H9 (cell line): ENCODE data around the gene LAMP5. TPM values are rescaled to one million over a fixed set of nuclear protein-coding genes. Genes with fewer than 3 reads are reported as not detected.

ENCODE experiments used
- DNase-seq: peaks from one replicate; pipeline ENCODE4 v3.0.0-alpha.2; 2017
- H2AFZ ChIP-seq: one replicate; pipeline ENCODE4 v1.6.1; 2013; ENCODE audit warnings: mild to moderate bottlenecking, low read length, control low read depth, moderate library complexity
- H2AK5ac ChIP-seq: 2 replicates; pipeline ENCODE4 v1.6.1; 2013; ENCODE audit warnings: low read length, control low read depth, mixed read lengths; ENCODE audit not compliant: insufficient read length
- H2BK120ac ChIP-seq: one replicate; pipeline ENCODE4 v1.6.1; 2013; ENCODE audit warnings: low read depth, mild to moderate bottlenecking, low read length, control low read depth, inconsistent platforms; ENCODE audit not compliant: poor library complexity, severe bottlenecking
- H2BK12ac ChIP-seq: 2 replicates; pipeline ENCODE4 v1.6.1; 2013; ENCODE audit warnings: low read length, control low read depth, mixed read lengths, low read depth; ENCODE audit not compliant: insufficient read length
- H2BK15ac ChIP-seq: 2 replicates; pipeline ENCODE4 v1.6.1; 2013; ENCODE audit warnings: low read depth, low read length, control low read depth
- H2BK20ac ChIP-seq: one replicate; pipeline ENCODE4 v1.6.1; 2013; ENCODE audit warnings: low read depth, mild to moderate bottlenecking, low read length, control low read depth, inconsistent platforms; ENCODE audit not compliant: poor library complexity, severe bottlenecking
- H2BK5ac ChIP-seq: 2 replicates; pipeline ENCODE4 v1.6.1; 2013; ENCODE audit warnings: low read length, control low read depth, mixed read lengths; ENCODE audit not compliant: insufficient read length
- H3K14ac ChIP-seq: 2 replicates; pipeline ENCODE4 v1.6.1; 2013; ENCODE audit warnings: low read length, control low read depth; ENCODE audit not compliant: insufficient read depth
- H3K18ac ChIP-seq: 2 replicates; pipeline ENCODE4 v1.6.1; 2013; ENCODE audit warnings: low read depth, mild to moderate bottlenecking, mixed read lengths, low read length, control low read depth; ENCODE audit not compliant: insufficient read length
- H3K23ac ChIP-seq: 2 replicates; pipeline ENCODE4 v1.6.1; 2013; ENCODE audit warnings: low read length, control low read depth, mixed read lengths, low read depth; ENCODE audit not compliant: insufficient read length
- H3K23me2 ChIP-seq: 2 replicates; pipeline ENCODE4 v1.6.1; 2013; ENCODE audit warnings: low read depth, mild to moderate bottlenecking, mixed read lengths, low read length, control low read depth; ENCODE audit not compliant: insufficient read length, poor library complexity, severe bottlenecking
- H3K27ac ChIP-seq: 2 replicates; pipeline ENCODE4 v1.5.1; 2013; ENCODE audit warnings: low read length, control low read depth, mixed read lengths, low read depth; ENCODE audit not compliant: insufficient read length
- H3K27me3 ChIP-seq: 2 replicates; pipeline ENCODE4 v1.6.1; 2013; ENCODE audit warnings: low read length, control low read depth, inconsistent platforms; ENCODE audit not compliant: insufficient read depth
- H3K4ac ChIP-seq: 2 replicates; pipeline ENCODE4 v1.6.1; 2013; ENCODE audit warnings: low read depth, mild to moderate bottlenecking, control low read depth, inconsistent platforms, low read length, moderate library complexity
- H3K4me1 ChIP-seq: 2 replicates; pipeline ENCODE4 v1.6.1; 2013; ENCODE audit warnings: low read length, control low read depth, inconsistent platforms; ENCODE audit not compliant: insufficient read depth
- H3K4me2 ChIP-seq: 2 replicates; pipeline ENCODE4 v1.6.1; 2013; ENCODE audit warnings: low read length, control low read depth, mixed read lengths; ENCODE audit not compliant: insufficient read length, insufficient read depth
- H3K56ac ChIP-seq: 2 replicates; pipeline ENCODE4 v1.6.1; 2013; ENCODE audit warnings: low read depth, mild to moderate bottlenecking, mixed read lengths, low read length, control low read depth; ENCODE audit not compliant: insufficient read length
- H3K79me1 ChIP-seq: 2 replicates; pipeline ENCODE4 v1.6.1; 2013; ENCODE audit warnings: low read depth, mild to moderate bottlenecking, moderate library complexity, low read length, control low read depth, inconsistent platforms; ENCODE audit not compliant: insufficient read depth, poor library complexity, severe bottlenecking
- H3K79me2 ChIP-seq: 2 replicates; pipeline ENCODE4 v1.6.1; 2013; ENCODE audit warnings: low read length, control low read depth, inconsistent platforms; ENCODE audit not compliant: insufficient read depth
- H3K9ac ChIP-seq: 2 replicates; pipeline ENCODE4 v1.6.1; 2013; ENCODE audit warnings: low read length, control low read depth, mixed read lengths; ENCODE audit not compliant: insufficient read length; ENCODE audit errors: extremely low read depth
- H3K9me3 ChIP-seq: one replicate; pipeline ENCODE4 v1.6.1; 2013; ENCODE audit warnings: low read depth, low read length, inconsistent platforms; ENCODE audit not compliant: control insufficient read depth
- H3T11ph ChIP-seq: one replicate; pipeline ENCODE4 v1.6.1; 2013; ENCODE audit warnings: mild to moderate bottlenecking, low read length, control low read depth, inconsistent platforms
- H4K20me1 ChIP-seq: one replicate; pipeline ENCODE4 v1.6.1; 2013; ENCODE audit not compliant: control insufficient read depth, insufficient read length, insufficient read depth
- H4K5ac ChIP-seq: 2 replicates; pipeline ENCODE4 v1.6.1; 2013; ENCODE audit warnings: low read depth, mild to moderate bottlenecking, mixed read lengths, low read length, control low read depth; ENCODE audit not compliant: insufficient read length
- H4K8ac ChIP-seq: replicated peaks from 2 replicates; pipeline ENCODE4 v1.6.1; 2013; ENCODE audit warnings: low read length, control low read depth, mixed read lengths, low read depth; ENCODE audit not compliant: insufficient read length
- H4K91ac ChIP-seq: 2 replicates; pipeline ENCODE4 v1.6.1; 2013; ENCODE audit warnings: low read depth, mild to moderate bottlenecking, moderate library complexity, mixed read lengths, low read length, control low read depth; ENCODE audit not compliant: insufficient read length
- H3K27ac Mint-ChIP-seq, 3 experiments: 2 replicates in 2 of 3; 3 replicates in 1 of 3; pipeline ENCODE4 v1.8.0; 2020 to 2021; ENCODE audit warnings: mixed read lengths in 3 of 3, mild to moderate bottlenecking in 1 of 3, moderate library complexity in 1 of 3
- H3K27me3 Mint-ChIP-seq: 2 replicates; pipeline ENCODE4 v1.8.0; 2021; ENCODE audit warnings: low read depth, mild to moderate bottlenecking, moderate library complexity, mixed read lengths
- H3K36me3 Mint-ChIP-seq, 3 experiments: 2 replicates in 2 of 3; 3 replicates in 1 of 3; pipeline ENCODE4 v1.8.0; 2020 to 2021; ENCODE audit warnings: low read depth in 3 of 3, mixed read lengths in 3 of 3; ENCODE audit not compliant: insufficient read depth in 1 of 3
- H3K4me1 Mint-ChIP-seq, 2 experiments: 2 replicates each; pipeline ENCODE4 v1.8.0; 2020; ENCODE audit warnings: mixed read lengths in 2 of 2
- H3K4me3 Mint-ChIP-seq, 2 experiments: 2 replicates in 1 of 2; 3 replicates in 1 of 2; pipeline ENCODE4 v1.8.0; 2020 to 2021; ENCODE audit warnings: mild to moderate bottlenecking in 2 of 2, mixed read lengths in 2 of 2, moderate library complexity in 1 of 2
- H3K9me3 Mint-ChIP-seq, 2 experiments: 2 replicates in 1 of 2; 3 replicates in 1 of 2; pipeline ENCODE4 v1.8.0; 2020; ENCODE audit warnings: mild to moderate bottlenecking in 2 of 2, mixed read lengths in 2 of 2, moderate library complexity in 1 of 2
- WGBS: extraction: QIAGEN DNeasy Blood & Tissue Kit; methylation state at CpG from one replicate; pipeline ENCODE4 v1.1.7; 2013; ENCODE audit warnings: missing lambda C conversion rate, low lambda C conversion rate, mixed read lengths; ENCODE audit not compliant: insufficient read length; ENCODE audit errors: extremely low coverage; 5-methylcytosine and 5-hydroxymethylcytosine counted together
- total RNA-seq: library from RNA; stranded (reverse); gene quantifications from 2 replicates; pipeline ENCODE4 v1.2.1, GENCODE V29; 2021
- TF ChIP-seq, protein P1 (sequence below): fragments of 200-600 bp; sonication (generic); conservative IDR thresholded peaks from 3 replicates; pipeline ENCODE4 v1.8.0; 2021; ENCODE audit warnings: antibody characterized with exemption, mild to moderate bottlenecking

Gene LAMP5
- total RNA-seq, 1 experiment from 2014 or later: 0.35 TPM

DNA sequence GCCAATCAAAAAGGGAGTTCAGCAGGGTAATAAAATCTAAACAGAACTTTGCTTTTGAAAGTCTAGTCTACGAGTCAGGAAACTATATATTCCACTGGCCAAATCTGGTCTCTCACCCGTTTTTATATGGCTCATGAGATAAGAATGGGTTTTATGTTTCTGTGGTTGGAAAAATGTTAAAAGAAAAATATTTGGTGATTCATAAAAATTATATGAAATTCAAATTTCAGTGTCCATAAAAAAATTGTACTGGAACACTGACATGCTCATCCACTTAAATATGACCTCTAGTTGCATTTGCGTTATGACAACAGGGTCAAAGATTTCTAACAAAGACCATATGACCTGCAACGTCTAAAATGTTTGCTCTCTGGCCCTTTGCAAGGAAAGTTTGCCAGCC is 22.3 kb upstream of the LAMP5 start:
- Mint-ChIP-seq H3K4me3 (no peak overlapping the region), H3K36me3 (no peaks in the 10 kb centered on the region), H3K27ac (no peak overlapping the region), H3K27me3 (peaks cover 4% of the 10 kb centered on the region), H3K9me3 (no peaks in the 10 kb centered on the region), H3K4me1 (no peaks in the 10 kb centered on the region; a peak in 1 of 4 replicates)
- Histone ChIP-seq H3K56ac (no peak overlapping the region), H3K14ac (no peak overlapping the region), H4K8ac (no peak overlapping the region), H2AK5ac (no peak overlapping the region), H3T11ph (no peak overlapping the region), H2AFZ (no peak overlapping the region), H3K23me2 (no peaks in the 10 kb centered on the region), H3K9ac (no peak overlapping the region), H3K4me2 (no peak overlapping the region), H3K79me1 (no peaks in the 10 kb centered on the region), H3K9me3 (no peaks in the 10 kb centered on the region), H3K27me3 (no peaks in the 10 kb centered on the region), H4K91ac (no peak overlapping the region), H3K27ac (no peak overlapping the region), H2BK120ac (no peak overlapping the region), H2BK15ac (no peak overlapping the region), H2BK12ac (no peak overlapping the region), H3K79me2 (no peaks in the 10 kb centered on the region), H2BK5ac (no peak overlapping the region), H3K18ac (no peak overlapping the region), H3K4me1 (no peaks in the 10 kb centered on the region), H3K23ac (no peak overlapping the region), H4K5ac (no peak overlapping the region), H2BK20ac (no peak overlapping the region), H3K4ac (no peak overlapping the region), H4K20me1 (no peaks in the 10 kb centered on the region)
- WGBS: no CpG with 5 or more reads among the region's 4 CpGs
- TF ChIP-seq, protein P1, sequence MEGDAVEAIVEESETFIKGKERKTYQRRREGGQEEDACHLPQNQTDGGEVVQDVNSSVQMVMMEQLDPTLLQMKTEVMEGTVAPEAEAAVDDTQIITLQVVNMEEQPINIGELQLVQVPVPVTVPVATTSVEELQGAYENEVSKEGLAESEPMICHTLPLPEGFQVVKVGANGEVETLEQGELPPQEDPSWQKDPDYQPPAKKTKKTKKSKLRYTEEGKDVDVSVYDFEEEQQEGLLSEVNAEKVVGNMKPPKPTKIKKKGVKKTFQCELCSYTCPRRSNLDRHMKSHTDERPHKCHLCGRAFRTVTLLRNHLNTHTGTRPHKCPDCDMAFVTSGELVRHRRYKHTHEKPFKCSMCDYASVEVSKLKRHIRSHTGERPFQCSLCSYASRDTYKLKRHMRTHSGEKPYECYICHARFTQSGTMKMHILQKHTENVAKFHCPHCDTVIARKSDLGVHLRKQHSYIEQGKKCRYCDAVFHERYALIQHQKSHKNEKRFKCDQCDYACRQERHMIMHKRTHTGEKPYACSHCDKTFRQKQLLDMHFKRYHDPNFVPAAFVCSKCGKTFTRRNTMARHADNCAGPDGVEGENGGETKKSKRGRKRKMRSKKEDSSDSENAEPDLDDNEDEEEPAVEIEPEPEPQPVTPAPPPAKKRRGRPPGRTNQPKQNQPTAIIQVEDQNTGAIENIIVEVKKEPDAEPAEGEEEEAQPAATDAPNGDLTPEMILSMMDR: no peak
- DNase-seq: no peak
